ENCODE data around the gene CRYL1. TPM values are rescaled to one million over a fixed set of nuclear protein-coding genes. Genes with fewer than 3 reads are reported as not detected.
A peak's percentile ranks its signal among the peaks of the same experiment; 100 is the strongest.

Gene CRYL1
- total and polyA plus RNA-seq, 9 of the 15 experiments (the other 6 are each of a cell fraction or from before 2014, with no cell fraction given), result 1.0 to 6.9 (median 2.4) TPM

- TF ChIP-seq CUX1 (CRISPR knock-in tag; IDR thresholded peaks at IDR 0.05) (no peak), MAFF (IDR thresholded peaks at IDR 0.05; ENCODE audit: low read length) (peak; percentile 11; the same call in 1 of the 2 replicates), CTCF (IDR thresholded peaks at IDR 0.05 in 2 of 3, conservative IDR thresholded peaks at IDR 0.05 in 1 of 3; ENCODE audit: insufficient read depth in 2 of 3, low read depth in 1 of 3, low read length in 3 of 3) (no peak), ZNF766 (CRISPR knock-in tag; conservative IDR thresholded peaks at IDR 0.05) (no peak), HNRNPH1 (optimal IDR thresholded peaks at IDR 0.05; ENCODE audit: low read depth, low read length) (no peak), BCL6 (CRISPR knock-in tag; IDR thresholded peaks at IDR 0.05) (no peak), SMARCE1 (IDR thresholded peaks at IDR 0.05) (no peak), RREB1 (CRISPR knock-in tag; IDR thresholded peaks at IDR 0.05) (no peak), ZNF3 (CRISPR knock-in tag; IDR thresholded peaks at IDR 0.05) (no peak), ZNF316 (IDR thresholded peaks at IDR 0.05) (peak; percentile 55; the same call in 1 of the 2 replicates), KLF1 (tag; IDR thresholded peaks at IDR 0.05) (no peak), CBX3 (IDR thresholded peaks at IDR 0.05; ENCODE audit: borderline replicate concordance in 1 of 2, low read length in 2 of 2) (no peak), POLR2A (conservative IDR thresholded peaks at IDR 0.05) (no peak), DDX20 (tag; IDR thresholded peaks at IDR 0.05; ENCODE audit: low read depth) (no peak), ZFPM2 (CRISPR knock-in tag; IDR thresholded peaks at IDR 0.05) (no peak), PTBP1 (IDR thresholded peaks at IDR 0.05; ENCODE audit: low read depth, low read length) (no peak), IRF2 (CRISPR knock-in tag; IDR thresholded peaks at IDR 0.05) (no peak), MAFG (tag; conservative IDR thresholded peaks at IDR 0.05) (peak; percentile 31; the same call in 1 of the 2 replicates)
Measured at GRCh38 chr13:20371825-20372224, 153.8 kb downstream of the CRYL1 start (continued).

Data from K562 (cell line).